Stimulated activated naive B cell treated with anti-CD40 and anti-IgM and Interleukin-4, amounts not matched to agents 10 μg/mL and 1 μg/mL and 100 μg/mL, for 72 hours (primary cell): ENCODE measurements around the gene GALNT6.

Experiments
- ATAC-seq, 2 donors: fragments of 150-1000 bp; cut with Tn5 transposase; replicated peaks; 2 replicates each; pipeline ENCODE4 v1.10.0; 2021; ENCODE audit warnings: moderate library complexity in 1 of 2
- DNase-seq: peaks from one replicate; pipeline ENCODE4 v3.0.0; 2021
- H3K27ac Mint-ChIP-seq: one replicate; pipeline ENCODE4 v1.8.0; 2022; ENCODE audit warnings: mild to moderate bottlenecking, mixed read lengths
- H3K27me3 Mint-ChIP-seq, 2 donors: one replicate each; pipeline ENCODE4 v1.8.0; 2022; ENCODE audit warnings: mixed read lengths in 2 of 2
- H3K36me3 Mint-ChIP-seq, 2 donors: one replicate each; pipeline ENCODE4 v1.8.0; 2022; ENCODE audit warnings: mixed read lengths in 2 of 2, mild to moderate bottlenecking in 1 of 2
- H3K4me1 Mint-ChIP-seq, 2 donors: one replicate each; pipeline ENCODE4 v1.8.0; 2022; ENCODE audit warnings: mixed read lengths in 2 of 2, mild to moderate bottlenecking in 1 of 2
- H3K4me3 Mint-ChIP-seq, 2 donors: one replicate each; pipeline ENCODE4 v1.8.0; 2022; ENCODE audit warnings: mild to moderate bottlenecking in 2 of 2, mixed read lengths in 2 of 2, moderate library complexity in 1 of 2
- H3K9me3 Mint-ChIP-seq, 2 donors: one replicate each; pipeline ENCODE4 v1.8.0; 2022; ENCODE audit warnings: mixed read lengths in 2 of 2, mild to moderate bottlenecking in 1 of 2

GALNT6 gene

DNA sequence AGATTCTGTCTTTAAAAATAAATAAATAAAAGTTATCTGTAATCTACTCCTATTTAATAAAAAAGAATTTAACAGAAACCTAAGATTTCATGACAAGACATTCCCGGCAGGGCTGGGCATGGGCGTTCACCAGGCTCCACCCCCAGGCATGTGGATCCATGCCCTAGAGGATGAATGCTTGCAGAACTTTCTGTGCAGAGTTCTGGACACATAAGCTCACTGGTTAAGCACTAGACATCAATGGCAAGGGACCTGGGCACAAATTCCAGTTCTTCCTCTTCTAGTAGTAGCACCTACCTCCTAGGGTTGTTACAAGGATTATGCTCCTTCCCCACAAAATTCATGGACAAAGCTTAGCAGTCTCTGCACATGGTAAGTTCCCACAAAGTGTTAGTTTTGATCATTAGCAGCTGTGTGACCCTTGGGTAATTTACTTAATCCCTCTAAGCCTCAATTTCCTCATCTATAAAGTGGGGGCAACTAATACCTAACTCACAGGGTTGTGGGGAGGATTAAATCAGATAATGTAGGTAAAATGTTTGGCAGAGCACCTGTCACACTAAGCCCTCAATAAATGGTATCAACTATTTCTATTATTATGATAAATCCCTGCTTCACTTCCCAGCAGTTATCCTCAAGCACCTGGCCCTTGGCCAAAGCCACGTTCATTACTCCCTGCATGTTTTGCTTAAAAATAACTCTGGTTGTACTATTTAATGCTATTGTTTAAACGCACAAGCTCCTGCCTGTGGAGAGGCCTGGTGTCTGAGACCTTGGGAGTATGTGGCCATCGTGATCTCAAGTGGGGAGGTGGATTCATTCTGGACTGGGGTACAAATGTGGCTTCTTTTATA is 9.8 kb downstream of the GALNT6 start:
- DNase-seq (no peak), ATAC-seq (no peak)
- H3K36me3 Mint-ChIP-seq = peaks cover 59 to 76% of the 10 kb centered on the region in 2 donors
- no peak overlapping the region for H3K4me3 Mint-ChIP-seq
- no peak overlapping the region for H3K27ac Mint-ChIP-seq
- peaks cover 45 to 64% of the 10 kb centered on the region in 2 donors for H3K4me1 Mint-ChIP-seq
- no peaks in the 10 kb centered on the region for H3K9me3 Mint-ChIP-seq
- peaks cover 0 to 5% of the 10 kb centered on the region in 2 donors for H3K27me3 Mint-ChIP-seq

DNA sequence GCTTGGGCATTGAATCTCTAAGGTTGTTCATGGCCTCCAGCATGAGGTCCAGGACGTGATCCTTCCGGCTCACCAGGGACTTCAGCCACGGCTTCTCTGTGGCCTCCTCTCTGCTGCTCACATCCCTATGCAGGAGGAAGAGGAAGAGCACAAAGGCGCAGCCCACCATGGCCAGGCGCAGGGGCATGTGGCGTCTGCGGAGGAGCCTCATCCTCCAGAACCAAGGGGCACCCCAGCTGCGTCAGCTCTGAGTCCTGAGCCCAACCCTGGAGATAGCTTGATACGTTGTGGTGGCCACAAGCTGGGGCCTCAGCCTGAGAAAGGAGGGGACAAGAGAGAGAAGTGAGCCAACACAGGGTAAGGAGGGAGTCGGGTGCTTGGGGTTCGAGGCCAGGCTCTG is 11.6 kb downstream of the GALNT6 start:
- H3K4me3 Mint-ChIP-seq = no peak overlapping the region
- ATAC-seq = no peak
- H3K36me3 Mint-ChIP-seq = peaks cover 70 to 82% of the 10 kb centered on the region in 2 donors
- H3K27me3 Mint-ChIP-seq = peaks cover 0 to 5% of the 10 kb centered on the region in 2 donors
- H3K27ac Mint-ChIP-seq = no peak overlapping the region
- H3K9me3 Mint-ChIP-seq = no peaks in the 10 kb centered on the region
- DNase-seq = no peak
- H3K4me1 Mint-ChIP-seq = peaks cover 46 to 73% of the 10 kb centered on the region in 2 donors

DNA sequence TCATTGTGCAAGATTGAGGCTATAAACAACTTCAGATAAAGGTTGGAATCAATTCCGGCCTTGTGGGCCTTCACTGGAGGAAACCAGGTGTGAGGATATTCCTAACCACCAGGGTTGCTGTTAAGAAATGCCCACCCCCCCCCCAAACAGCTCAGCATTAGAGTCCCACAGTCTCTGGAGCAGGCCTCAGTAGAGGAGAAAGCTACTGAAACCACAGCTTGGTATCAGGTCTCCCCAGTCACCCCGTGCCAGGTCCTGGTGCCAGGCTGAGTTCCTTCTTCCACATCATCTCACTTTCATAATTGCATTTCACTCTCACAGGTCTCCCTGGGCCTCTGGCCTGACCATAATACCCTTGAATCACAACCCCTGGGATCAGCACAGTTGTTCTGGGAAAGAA is 12.5 kb downstream of the GALNT6 start:
- H3K27ac Mint-ChIP-seq = no peak overlapping the region
- H3K4me1 Mint-ChIP-seq = peaks cover 45 to 71% of the 10 kb centered on the region in 2 donors
- H3K9me3 Mint-ChIP-seq = peaks cover 0 to under 1% of the 10 kb centered on the region in 2 donors
- ATAC-seq = peak; percentile 81 to 87
- no peak for DNase-seq
- H3K27me3 Mint-ChIP-seq = peaks cover 0 to 5% of the 10 kb centered on the region in 2 donors
- H3K36me3 Mint-ChIP-seq = peaks cover 73 to 87% of the 10 kb centered on the region in 2 donors
- H3K4me3 Mint-ChIP-seq = no peak overlapping the region

DNA sequence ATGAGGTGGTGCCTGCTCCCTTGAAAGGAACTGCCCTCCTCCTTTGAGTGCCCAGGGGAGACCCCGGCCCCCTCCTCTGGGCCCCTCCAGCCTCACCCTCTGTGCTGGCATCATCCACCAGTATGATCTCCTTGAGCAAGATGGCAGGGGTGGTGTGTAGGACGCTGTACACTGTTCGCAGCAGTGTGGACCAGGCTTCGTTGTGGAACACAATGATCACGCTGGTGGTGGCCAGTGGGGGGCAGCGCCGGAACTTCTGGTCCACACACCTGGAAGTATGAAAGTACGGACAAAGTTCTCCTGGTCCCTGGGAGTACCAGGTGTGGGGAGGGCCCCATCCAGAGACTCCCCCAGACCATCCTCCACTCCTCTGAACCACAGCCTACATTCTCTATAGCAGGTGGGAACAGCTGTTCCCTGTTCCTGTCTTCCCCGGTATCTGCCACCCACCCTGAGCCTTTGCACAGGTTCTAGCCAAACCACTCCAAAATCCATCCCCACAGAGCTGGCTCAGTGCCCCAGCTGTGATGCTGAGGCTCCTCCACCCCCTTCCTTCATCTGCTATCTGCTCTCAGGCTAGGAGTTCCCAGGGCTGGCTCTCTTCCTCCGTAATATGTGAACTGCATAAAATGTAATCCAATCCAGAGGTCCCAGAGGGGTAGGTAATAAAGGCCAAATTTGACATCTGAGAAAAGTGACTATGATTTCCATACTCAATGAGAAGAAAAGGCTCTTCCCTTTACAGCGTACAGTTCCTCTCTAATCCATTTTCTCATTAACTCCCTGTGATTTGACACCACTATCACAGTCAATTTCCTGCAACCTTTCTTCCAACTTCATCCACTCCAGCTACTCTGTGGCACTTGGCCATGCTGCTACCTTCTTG is 13.9 kb downstream of the GALNT6 start:
- H3K36me3 Mint-ChIP-seq = peaks cover 78 to 91% of the 10 kb centered on the region in 2 donors
- peaks cover 6 to 11% of the 10 kb centered on the region in 2 donors for H3K9me3 Mint-ChIP-seq
- H3K4me1 Mint-ChIP-seq = peaks cover 46 to 71% of the 10 kb centered on the region in 2 donors
- DNase-seq (no peak), ATAC-seq (no peak)
- H3K27ac Mint-ChIP-seq = no peak overlapping the region
- H3K4me3 Mint-ChIP-seq = no peak overlapping the region
- H3K27me3 Mint-ChIP-seq = peaks cover 0 to 5% of the 10 kb centered on the region in 2 donors

DNA sequence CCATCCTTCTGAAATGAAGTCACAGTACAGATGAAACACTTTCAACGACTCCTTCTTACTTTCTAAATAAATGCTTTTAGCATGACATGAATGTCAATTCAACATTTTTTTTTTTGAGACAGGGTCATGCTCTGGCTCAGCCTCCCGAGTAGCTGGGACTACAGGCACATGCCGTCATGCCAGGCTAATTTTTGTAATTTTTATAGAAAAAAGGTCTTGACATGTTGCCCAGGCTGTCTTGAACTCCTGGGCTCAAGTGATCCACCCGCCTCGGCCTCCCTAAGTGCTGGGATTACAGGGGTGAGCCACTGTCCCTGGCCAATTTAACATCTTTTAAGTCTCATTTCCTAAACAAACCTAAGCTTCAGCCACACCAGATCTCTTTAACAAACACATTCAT is 16.4 kb downstream of the GALNT6 start:
- H3K27me3 Mint-ChIP-seq = peaks cover 0 to 5% of the 10 kb centered on the region in 2 donors
- peaks cover 74 to 87% of the 10 kb centered on the region in 2 donors for H3K36me3 Mint-ChIP-seq
- DNase-seq (no peak), ATAC-seq (no peak)
- H3K9me3 Mint-ChIP-seq = peaks cover 6 to 11% of the 10 kb centered on the region in 2 donors
- no peak overlapping the region for H3K27ac Mint-ChIP-seq
- peaks cover 53 to 81% of the 10 kb centered on the region in 2 donors for H3K4me1 Mint-ChIP-seq
- H3K4me3 Mint-ChIP-seq = no peak overlapping the region

DNA sequence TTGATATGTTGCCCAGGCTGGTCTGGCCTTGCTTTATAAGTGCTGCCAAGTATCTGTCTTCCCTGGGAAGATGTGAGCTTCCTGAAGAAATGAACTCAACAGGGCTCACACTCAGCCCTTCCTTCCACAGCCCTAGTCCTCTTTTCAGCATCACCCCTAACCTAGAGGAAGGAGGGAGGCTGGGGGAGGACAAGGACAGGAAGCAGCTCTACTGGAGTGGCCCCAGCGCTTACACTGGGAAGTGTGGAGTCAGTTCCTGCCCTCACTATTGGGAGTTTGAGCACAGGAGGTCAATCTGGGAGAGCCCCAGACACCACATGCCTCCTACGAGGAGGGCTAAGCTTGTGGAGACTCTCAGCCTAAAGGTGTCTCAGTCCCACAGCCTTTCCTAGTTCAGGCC is 16.8 kb downstream of the GALNT6 start:
- Mint-ChIP-seq H3K27ac (no peak overlapping the region), H3K4me3 (no peak overlapping the region), H3K4me1 (peaks cover 55 to 82% of the 10 kb centered on the region in 2 donors), H3K9me3 (peaks cover 6 to 11% of the 10 kb centered on the region in 2 donors), H3K27me3 (peaks cover 0 to 5% of the 10 kb centered on the region in 2 donors), H3K36me3 (peaks cover 70 to 87% of the 10 kb centered on the region in 2 donors)
- ATAC-seq (no peak), DNase-seq (no peak)

DNA sequence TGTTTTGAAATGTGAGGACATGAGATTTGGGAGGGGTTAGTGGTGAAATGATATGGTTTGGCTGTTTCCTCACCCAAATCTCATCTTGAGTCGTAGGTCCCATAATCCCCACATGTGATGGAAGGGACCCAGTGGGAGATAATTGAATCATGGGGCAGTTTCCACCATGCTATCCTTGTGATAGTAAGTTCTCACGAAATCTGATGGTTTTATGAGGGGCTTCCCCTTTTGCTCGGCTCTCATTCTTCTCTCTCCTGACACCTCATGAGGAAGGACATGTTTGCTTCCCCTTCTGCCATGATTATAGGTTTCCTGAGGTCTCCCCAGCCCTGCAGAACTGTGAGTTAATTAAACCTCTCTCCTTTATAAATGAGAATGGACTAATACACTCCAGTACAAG is 18.0 kb downstream of the GALNT6 start:
- Mint-ChIP-seq H3K9me3 (peaks cover 6 to 11% of the 10 kb centered on the region in 2 donors), H3K4me1 (peaks cover 55 to 82% of the 10 kb centered on the region in 2 donors), H3K4me3 (no peak overlapping the region), H3K36me3 (peaks cover 63 to 82% of the 10 kb centered on the region in 2 donors), H3K27ac (peak overlapping the region; percentile 73), H3K27me3 (peaks cover 0 to 5% of the 10 kb centered on the region in 2 donors)
- DNase-seq (no peak), ATAC-seq (no peak)

DNA sequence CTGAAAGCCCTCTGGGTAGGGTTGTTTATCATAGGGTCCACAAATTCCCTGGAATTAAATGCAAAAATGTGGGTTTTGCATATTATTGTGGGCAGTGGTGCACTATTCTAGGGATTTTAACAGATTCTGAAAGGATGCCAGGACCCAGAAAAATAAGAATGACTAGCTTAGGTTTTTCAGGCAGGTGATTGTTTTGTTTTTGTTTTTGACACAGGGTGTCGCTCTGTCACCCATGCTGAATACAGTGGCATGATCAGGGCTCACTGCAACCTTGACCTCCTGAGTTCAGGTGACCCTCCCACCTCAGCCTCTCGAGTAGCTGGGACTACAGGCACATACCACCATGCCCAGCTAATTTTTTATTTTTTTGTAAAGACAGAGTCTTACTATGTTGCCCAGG is 19.2 kb downstream of the GALNT6 start:
- H3K36me3 Mint-ChIP-seq = peaks cover 57 to 75% of the 10 kb centered on the region in 2 donors
- H3K9me3 Mint-ChIP-seq = peaks cover 6 to 11% of the 10 kb centered on the region in 2 donors
- H3K27me3 Mint-ChIP-seq = no peaks in the 10 kb centered on the region
- ATAC-seq (no peak), DNase-seq (no peak)
- H3K4me3 Mint-ChIP-seq = no peak overlapping the region
- peak overlapping the region; percentile 65 for H3K27ac Mint-ChIP-seq
- H3K4me1 Mint-ChIP-seq = peaks cover 51 to 79% of the 10 kb centered on the region in 2 donors

DNA sequence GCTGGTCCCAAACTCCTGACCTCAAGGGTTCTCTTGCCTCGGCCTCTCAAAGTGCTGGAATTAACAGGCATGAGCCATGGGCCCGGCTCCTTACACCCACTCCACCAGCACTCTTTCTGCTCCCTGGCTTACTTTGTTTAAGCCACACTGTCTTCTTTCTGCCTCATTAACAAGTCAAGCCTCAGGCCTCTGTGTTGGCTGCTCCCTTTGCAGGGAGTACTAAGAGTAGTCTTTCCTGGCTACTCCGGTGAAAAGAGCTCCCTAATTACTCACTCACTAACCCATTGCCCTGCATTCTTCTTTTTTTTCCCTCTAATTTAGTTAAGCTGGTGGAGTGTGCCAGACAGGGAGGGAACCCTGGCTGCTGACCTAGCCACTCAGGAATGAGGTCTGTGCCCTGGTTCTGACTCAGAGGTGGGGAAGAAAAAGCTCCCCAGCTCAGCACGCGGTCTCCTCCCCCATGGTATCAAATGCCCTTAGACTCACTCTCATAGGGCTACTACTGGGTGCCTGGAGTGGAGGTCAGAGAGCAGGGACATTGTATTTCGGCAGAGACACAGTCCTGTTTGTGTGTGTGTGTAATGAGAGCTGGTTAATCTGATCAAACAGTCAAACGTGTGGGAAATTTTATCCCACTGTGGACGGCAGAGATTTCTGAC is 19.8 kb downstream of the GALNT6 start:
- peaks cover 56 to 70% of the 10 kb centered on the region in 2 donors for H3K36me3 Mint-ChIP-seq

DNA sequence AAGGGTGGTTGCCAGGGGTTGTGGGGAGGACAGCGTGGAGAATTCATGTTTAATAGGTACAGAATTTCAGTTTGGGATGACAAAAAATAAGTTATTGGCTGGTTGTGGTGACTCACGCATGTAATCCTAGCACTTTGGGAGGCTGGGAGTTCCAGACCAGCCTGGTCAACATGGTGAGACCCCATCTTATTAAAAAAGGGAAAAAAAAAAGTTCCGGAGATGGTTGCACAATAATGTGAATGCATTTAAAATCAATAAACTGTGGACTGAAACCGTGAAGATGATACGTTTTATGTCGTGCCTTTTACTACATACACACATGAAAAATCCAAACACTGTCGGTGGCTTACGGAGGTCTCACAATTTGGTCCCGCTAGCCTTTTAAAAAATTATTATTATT is 20.5 kb downstream of the GALNT6 start:
- Mint-ChIP-seq H3K9me3 (peaks cover 6 to 11% of the 10 kb centered on the region in 2 donors), H3K36me3 (peaks cover 56 to 68% of the 10 kb centered on the region in 2 donors), H3K27me3 (no peaks in the 10 kb centered on the region), H3K4me1 (peaks cover 59 to 88% of the 10 kb centered on the region in 2 donors), H3K4me3 (no peak overlapping the region), H3K27ac (no peak overlapping the region)
- DNase-seq (no peak), ATAC-seq (no peak)

More for the DNA sequence above, 19.8 kb downstream of the GALNT6 start:
- DNase-seq = no peak
- H3K4me1 Mint-ChIP-seq = peaks cover 54 to 81% of the 10 kb centered on the region in 2 donors
- H3K27me3 Mint-ChIP-seq = no peaks in the 10 kb centered on the region
- H3K27ac Mint-ChIP-seq = peak overlapping the region; percentile 65
- H3K9me3 Mint-ChIP-seq = peaks cover 6 to 11% of the 10 kb centered on the region in 2 donors
- no peak for ATAC-seq
- H3K4me3 Mint-ChIP-seq = peak overlapping the region in 1 of 2 donors; percentile 37

DNA sequence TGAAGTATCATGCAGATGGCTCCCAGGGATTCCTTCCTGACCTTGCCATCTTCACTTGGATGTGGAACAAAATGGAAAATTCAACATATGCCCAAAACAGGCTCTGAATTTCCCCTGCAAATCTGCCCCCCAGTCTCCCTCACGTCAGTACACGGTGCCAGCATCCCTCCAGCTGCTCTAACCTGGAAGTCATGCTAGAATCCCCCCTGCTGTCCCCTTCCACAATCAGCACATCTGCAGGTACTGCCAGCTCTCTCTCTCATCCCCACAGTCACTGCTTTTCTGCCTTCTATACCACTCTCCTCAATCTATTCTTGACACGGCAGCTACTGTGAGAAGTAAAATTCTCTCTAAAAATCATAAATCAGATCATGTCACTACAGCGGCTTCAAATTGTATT is 21.6 kb downstream of the GALNT6 start:
- peaks cover 58 to 85% of the 10 kb centered on the region in 2 donors for H3K4me1 Mint-ChIP-seq
- no peak for DNase-seq
- H3K27me3 Mint-ChIP-seq = no peaks in the 10 kb centered on the region
- peaks cover 6 to 11% of the 10 kb centered on the region in 2 donors for H3K9me3 Mint-ChIP-seq
- H3K36me3 Mint-ChIP-seq = peaks cover 52 to 68% of the 10 kb centered on the region in 2 donors
- ATAC-seq = no peak
- H3K4me3 Mint-ChIP-seq = peak overlapping the region; percentile 37 to 63
- H3K27ac Mint-ChIP-seq = peak overlapping the region; percentile 70

DNA sequence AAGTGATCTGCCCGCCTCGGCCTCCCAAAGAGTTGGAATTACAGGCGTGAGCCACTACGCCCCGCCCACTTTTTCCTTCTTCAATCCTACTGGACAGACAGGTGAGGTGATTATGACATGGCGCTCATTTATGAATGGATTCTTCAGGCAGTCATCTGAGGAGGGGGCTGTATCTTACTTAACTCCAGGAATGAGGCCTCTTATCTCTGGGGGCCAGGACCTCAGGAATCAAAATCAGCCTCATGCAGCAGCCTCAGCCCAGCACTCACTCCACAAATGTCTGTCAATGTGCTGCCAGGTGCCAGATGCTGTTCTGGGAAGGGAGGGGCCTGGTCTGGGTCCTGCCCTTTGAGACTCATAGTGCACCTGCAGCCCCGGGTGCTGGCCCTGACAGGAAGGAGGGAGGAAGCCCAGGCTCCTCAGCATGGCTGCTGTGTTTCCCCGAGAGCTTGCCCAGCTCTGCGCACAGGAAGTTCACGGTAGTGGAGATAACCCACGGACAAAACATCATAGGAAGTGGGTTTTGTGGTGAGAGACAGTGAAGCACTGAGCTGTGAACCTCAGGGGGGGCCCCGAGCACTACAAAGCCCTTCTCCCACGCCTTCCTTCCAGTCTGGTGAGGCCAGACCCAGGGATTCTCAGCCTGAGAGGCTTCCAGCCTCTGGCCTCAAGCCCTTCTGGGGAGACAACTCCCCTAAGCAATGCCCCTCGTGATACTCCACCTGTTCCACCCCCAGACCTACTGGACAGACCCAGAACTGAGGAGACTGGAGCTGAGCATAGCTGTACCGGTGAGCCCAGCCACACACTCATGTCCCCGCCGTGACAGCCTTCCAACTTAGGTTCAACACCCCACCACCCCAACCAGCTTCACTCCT is 22.3 kb downstream of the GALNT6 start:
- peaks cover 6 to 11% of the 10 kb centered on the region in 2 donors for H3K9me3 Mint-ChIP-seq

DNA sequence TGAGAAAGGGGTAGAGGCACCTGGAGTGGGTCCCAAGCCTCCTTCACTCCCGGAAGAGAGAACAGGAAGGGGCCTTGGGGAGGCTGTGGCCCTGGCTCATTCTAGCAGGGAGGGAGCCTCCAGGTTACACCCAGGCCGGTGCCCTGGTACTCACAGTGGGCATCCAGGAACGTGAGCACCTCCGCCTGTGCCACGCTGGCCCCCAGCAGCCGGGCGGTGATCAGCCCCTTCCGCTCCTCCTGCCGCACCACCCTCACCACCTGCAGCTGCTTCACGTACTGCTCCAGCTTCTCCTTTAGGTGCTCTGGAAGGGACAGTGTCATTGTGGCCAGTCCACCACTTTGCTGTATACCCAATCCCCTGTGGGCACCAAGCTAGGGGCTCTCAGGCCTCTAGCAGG is 25.9 kb downstream of the GALNT6 start:
- peaks cover 52 to 62% of the 10 kb centered on the region in 2 donors for H3K36me3 Mint-ChIP-seq
- DNase-seq (no peak), ATAC-seq (no peak)
- no peaks in the 10 kb centered on the region for H3K27me3 Mint-ChIP-seq
- peaks cover 43 to 74% of the 10 kb centered on the region in 2 donors for H3K4me1 Mint-ChIP-seq
- no peak overlapping the region for H3K4me3 Mint-ChIP-seq
- H3K9me3 Mint-ChIP-seq = no peaks in the 10 kb centered on the region
- H3K27ac Mint-ChIP-seq = peak overlapping the region; percentile 3

More for the DNA sequence above, 22.3 kb downstream of the GALNT6 start:
- peaks cover 55 to 85% of the 10 kb centered on the region in 2 donors for H3K4me1 Mint-ChIP-seq
- peaks cover 50 to 63% of the 10 kb centered on the region in 2 donors for H3K36me3 Mint-ChIP-seq
- H3K27me3 Mint-ChIP-seq = no peaks in the 10 kb centered on the region
- peak overlapping the region; percentile 37 to 63 for H3K4me3 Mint-ChIP-seq
- DNase-seq (peak; percentile 97), ATAC-seq (peak; percentile 95)
- peak overlapping the region; percentile 70 for H3K27ac Mint-ChIP-seq
